Measurements from ENCODE around the gene TAC4. TPM values are rescaled to one million over a fixed set of nuclear protein-coding genes. Genes with fewer than 3 reads are reported as not detected.

Gene TAC4
- total and polyA plus RNA-seq, 9 of the 15 experiments (the other 6 are each of a cell fraction or from before 2014, with no cell fraction given), result 0.17 TPM; not detected in 8

DNA sequence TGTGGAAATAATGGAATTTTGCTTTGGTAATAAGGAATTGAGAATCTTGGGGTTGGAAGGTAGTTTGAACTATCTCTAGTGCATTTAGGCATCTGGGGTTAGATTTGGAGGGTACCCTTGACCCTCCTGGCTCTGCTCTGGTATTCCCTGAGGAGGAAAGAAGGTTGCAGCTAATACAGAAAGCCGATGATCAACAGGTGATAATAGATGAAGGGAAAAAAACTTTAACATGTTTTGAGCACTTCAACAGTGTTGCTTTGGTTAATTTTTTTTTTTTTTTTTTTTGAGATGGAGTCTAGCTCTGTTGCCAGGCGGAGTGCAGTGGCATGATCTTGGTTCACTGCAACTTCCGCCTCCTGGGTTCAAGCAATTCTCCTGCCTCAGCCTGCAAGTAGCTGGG lies 54.6 kb downstream of the TAC4 start (continued):
- TF ChIP-seq, protein P1, sequence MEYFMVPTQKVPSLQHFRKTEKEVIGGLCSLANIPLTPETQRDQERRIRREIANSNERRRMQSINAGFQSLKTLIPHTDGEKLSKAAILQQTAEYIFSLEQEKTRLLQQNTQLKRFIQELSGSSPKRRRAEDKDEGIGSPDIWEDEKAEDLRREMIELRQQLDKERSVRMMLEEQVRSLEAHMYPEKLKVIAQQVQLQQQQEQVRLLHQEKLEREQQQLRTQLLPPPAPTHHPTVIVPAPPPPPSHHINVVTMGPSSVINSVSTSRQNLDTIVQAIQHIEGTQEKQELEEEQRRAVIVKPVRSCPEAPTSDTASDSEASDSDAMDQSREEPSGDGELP (CRISPR knock-in tag; IDR thresholded peaks at IDR 0.05; ENCODE audit: borderline replicate concordance), result no peak
- TF ChIP-seq ZNF197 (CRISPR knock-in tag; IDR thresholded peaks at IDR 0.05; ENCODE audit: low read depth) (no peak), ZNF583 (CRISPR knock-in tag; IDR thresholded peaks at IDR 0.05) (no peak), U2AF2 (optimal IDR thresholded peaks at IDR 0.05; ENCODE audit: low read depth, low read length) (no peak), COPS2 (conservative IDR thresholded peaks at IDR 0.05) (no peak), FOXJ2 (tag; IDR thresholded peaks at IDR 0.05) (no peak), KHSRP (IDR thresholded peaks at IDR 0.05) (no peak), CUX1 (CRISPR knock-in tag; IDR thresholded peaks at IDR 0.05) (no peak)
- TF ChIP-seq, protein P2, sequence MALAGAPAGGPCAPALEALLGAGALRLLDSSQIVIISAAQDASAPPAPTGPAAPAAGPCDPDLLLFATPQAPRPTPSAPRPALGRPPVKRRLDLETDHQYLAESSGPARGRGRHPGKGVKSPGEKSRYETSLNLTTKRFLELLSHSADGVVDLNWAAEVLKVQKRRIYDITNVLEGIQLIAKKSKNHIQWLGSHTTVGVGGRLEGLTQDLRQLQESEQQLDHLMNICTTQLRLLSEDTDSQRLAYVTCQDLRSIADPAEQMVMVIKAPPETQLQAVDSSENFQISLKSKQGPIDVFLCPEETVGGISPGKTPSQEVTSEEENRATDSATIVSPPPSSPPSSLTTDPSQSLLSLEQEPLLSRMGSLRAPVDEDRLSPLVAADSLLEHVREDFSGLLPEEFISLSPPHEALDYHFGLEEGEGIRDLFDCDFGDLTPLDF (CRISPR knock-in tag; IDR thresholded peaks at IDR 0.05), result no peak

Measured in K562 (cell line).